ENCODE measurements around the gene RGS3.

RGS3 gene

DNA sequence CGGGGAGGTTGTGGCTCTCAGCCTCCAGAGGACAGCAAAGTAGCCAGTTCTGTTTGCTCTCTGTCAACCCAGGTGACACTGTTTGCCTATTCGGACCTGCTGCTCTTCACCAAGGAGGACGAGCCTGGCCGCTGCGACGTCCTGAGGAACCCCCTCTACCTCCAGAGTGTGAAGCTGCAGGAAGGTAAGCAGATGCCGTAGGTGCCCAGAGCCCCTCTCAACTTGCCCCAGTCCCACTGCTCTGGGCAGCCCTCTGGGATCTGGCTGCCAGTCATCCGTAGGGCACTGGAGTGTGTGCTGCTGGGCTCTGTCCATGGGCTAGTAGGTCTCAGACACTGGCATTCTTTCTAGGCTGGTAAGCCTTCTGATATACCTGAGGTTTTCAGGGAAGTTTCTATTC is 59.3 kb downstream of the RGS3 start:
- H3K27ac Mint-ChIP-seq, result no peak overlapping the region
- peaks cover 97% of the 10 kb centered on the region for H3K4me1 Mint-ChIP-seq
- no peaks in the 10 kb centered on the region for H3K9me3 Mint-ChIP-seq
- no peaks in the 10 kb centered on the region for H3K27me3 Mint-ChIP-seq
- peak overlapping the region; percentile 76 to 79 for H3K4me3 Mint-ChIP-seq
- ATAC-seq (peak; percentile 1), DNase-seq (no peak)

DNA sequence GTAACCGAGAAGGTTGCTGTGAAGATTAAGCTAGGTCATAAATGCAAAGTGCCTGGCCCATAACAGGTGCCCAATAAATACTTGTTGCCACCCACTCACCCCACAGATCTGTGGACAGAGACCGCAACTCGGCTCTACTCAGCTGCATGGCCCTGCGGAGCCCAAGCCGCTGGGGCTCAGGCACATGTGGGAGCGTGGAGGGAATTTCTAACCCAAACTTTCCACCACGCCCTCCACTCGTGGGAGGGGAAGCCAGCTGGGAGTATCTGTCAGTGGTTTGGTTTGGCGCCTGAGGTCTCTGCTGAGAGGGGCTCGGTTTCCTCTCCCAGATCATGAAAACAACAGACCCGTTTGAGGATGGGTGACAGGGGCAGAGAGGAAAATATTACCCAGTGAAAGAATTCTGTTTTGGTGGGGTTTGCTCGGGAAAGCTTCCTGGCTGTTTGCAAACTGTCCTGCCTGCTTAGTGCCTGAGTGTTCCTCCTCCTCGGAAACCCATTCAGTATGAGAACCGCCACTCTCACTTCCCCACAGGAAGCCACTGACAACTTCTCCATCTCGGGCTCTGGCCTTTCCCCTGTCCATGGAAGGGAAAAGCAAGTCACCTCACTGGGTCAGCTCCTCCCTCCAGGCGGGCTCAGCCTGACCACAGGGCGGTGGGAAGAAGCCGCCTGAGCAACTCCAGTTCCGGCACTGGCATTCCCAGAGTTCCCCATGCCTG is 60.1 kb downstream of the RGS3 start:
- peaks cover 97% of the 10 kb centered on the region for H3K4me1 Mint-ChIP-seq
- ATAC-seq (peak; percentile 86), DNase-seq (peak; percentile 66 to 83)
- H3K9me3 Mint-ChIP-seq, result no peaks in the 10 kb centered on the region
- peak overlapping the region; percentile 42 to 64 for H3K27ac Mint-ChIP-seq
- H3K4me3 Mint-ChIP-seq, result peak overlapping the region; percentile 76 to 79
- no peaks in the 10 kb centered on the region for H3K27me3 Mint-ChIP-seq

DNA sequence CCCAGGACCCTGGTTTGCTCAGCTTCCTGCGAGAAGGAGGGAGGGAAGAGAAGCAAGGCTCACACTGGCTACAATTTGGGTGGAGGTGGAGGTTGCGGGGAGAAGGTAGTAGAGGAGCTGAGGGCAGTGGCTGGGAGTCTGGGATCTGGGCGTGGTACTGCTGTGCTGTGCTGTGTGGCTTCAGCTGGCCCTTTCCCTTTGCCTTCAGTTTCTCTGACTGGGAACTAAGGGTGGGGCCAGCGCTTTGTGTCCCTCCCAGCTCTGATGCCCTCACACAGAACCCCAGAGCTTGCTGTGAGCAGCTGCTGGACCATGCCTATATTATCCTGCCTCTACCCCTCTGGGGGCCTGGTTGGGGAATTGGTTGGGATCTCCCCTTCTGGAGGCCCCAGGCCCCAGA is 60.9 kb downstream of the RGS3 start:
- no peaks in the 10 kb centered on the region for H3K9me3 Mint-ChIP-seq
- H3K4me3 Mint-ChIP-seq, result peak overlapping the region; percentile 69 to 76
- H3K27ac Mint-ChIP-seq, result no peak overlapping the region
- no peak for DNase-seq
- peaks cover 95% of the 10 kb centered on the region for H3K4me1 Mint-ChIP-seq
- H3K27me3 Mint-ChIP-seq, result no peaks in the 10 kb centered on the region
- ATAC-seq, result peak; percentile 8

DNA sequence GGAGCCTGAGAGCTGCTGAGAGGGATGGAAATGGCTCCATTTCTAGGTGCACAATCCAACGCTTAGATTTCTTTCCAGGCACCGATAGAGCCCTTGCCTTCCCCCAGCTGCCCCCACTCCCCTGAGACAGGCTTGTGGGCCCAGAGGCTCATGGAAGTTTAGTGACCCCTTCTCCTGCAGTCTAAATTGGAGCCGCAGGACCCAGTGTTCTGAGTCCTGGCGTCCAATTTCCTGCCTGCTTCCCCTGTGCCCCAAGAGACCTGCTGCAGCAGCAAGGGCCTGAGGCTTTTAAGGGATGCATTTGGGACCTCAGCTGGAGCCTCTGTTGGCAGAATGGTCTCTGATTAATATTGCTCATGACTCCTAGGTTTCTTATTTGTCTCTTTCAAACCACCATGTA is 61.7 kb downstream of the RGS3 start:
- DNase-seq, result no peak
- no peak for ATAC-seq
- H3K9me3 Mint-ChIP-seq, result no peaks in the 10 kb centered on the region
- no peak overlapping the region for H3K27ac Mint-ChIP-seq
- peaks cover 92% of the 10 kb centered on the region for H3K4me1 Mint-ChIP-seq
- H3K4me3 Mint-ChIP-seq, result peak overlapping the region; percentile 69 to 76
- no peaks in the 10 kb centered on the region for H3K27me3 Mint-ChIP-seq

GRCh38 chr9:113525831-113526230 is 62.3 kb downstream of the RGS3 start:
- peaks cover 88% of the 10 kb centered on the region for H3K4me1 Mint-ChIP-seq
- peak overlapping the region; percentile 19 to 76 for H3K4me3 Mint-ChIP-seq
- H3K9me3 Mint-ChIP-seq, result no peaks in the 10 kb centered on the region
- peak overlapping the region in 1 of 2 donors; percentile 32 for H3K27ac Mint-ChIP-seq
- ATAC-seq, result no peak
- DNase-seq, result no peak
- H3K27me3 Mint-ChIP-seq, result no peaks in the 10 kb centered on the region

DNA sequence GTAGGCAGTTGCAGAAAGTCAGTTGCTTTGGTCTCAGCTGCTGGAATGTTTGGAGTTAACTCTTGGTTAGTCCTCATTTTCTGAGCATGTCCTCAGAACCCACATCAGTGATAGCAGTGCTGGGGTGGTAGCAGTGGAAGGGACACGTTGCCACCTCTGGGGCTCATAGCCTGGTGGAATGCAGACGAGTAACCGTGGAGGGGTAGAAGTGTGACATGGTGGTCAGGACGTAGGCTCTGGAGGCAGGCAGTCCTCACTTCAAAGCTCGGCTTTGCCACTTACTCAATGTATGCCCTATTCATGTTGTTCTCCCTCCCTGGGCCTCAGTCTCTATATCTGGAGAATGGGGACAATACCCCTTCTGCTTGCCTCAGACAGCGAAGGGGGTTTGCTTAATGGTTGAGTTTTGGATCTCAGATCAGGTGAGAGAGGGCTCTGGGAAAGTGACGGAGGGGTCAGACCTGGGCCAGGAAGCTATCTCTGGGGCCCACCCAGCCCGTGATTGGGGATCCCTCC is 62.8 kb downstream of the RGS3 start:
- ATAC-seq (no peak), DNase-seq (no peak)
- Mint-ChIP-seq H3K9me3 (no peaks in the 10 kb centered on the region), H3K27me3 (no peaks in the 10 kb centered on the region), H3K4me3 (peak overlapping the region in 1 of 2 donors; percentile 76), H3K27ac (no peak overlapping the region), H3K4me1 (peaks cover 85% of the 10 kb centered on the region)

DNA sequence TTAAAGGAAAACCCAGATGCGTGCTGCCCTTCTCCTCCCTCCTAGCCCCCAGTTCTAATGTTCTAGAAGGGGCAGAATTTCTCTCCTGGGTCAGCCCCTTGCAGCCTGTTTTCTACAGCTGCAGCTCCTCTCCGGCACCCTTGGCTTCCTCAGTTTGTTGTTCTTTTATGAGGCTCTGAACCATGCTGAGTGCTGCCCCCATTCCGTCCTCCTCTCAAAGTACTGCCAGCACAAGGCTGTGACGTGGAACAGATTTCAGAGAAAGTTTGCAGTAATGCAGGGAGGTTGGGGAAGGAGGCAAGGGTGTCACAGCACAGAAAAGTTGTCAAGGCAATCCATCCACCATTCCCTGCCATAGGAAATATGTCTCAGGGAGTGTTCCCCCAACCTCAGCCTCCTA is 63.3 kb downstream of the RGS3 start:
- peaks cover 82% of the 10 kb centered on the region for H3K4me1 Mint-ChIP-seq
- no peaks in the 10 kb centered on the region for H3K9me3 Mint-ChIP-seq
- DNase-seq (no peak), ATAC-seq (no peak)
- H3K27me3 Mint-ChIP-seq, result no peaks in the 10 kb centered on the region
- peak overlapping the region in 1 of 2 donors; percentile 61 for H3K4me3 Mint-ChIP-seq
- peak overlapping the region in 1 of 2 donors; percentile 91 for H3K27ac Mint-ChIP-seq

GRCh38 chr9:113528088-113528487 is 64.6 kb downstream of the RGS3 start:
- no peaks in the 10 kb centered on the region for H3K9me3 Mint-ChIP-seq
- no peak overlapping the region for H3K27ac Mint-ChIP-seq
- DNase-seq, result no peak
- H3K4me1 Mint-ChIP-seq, result peaks cover 77% of the 10 kb centered on the region
- ATAC-seq, result no peak
- no peak overlapping the region for H3K4me3 Mint-ChIP-seq
- no peaks in the 10 kb centered on the region for H3K27me3 Mint-ChIP-seq

DNA sequence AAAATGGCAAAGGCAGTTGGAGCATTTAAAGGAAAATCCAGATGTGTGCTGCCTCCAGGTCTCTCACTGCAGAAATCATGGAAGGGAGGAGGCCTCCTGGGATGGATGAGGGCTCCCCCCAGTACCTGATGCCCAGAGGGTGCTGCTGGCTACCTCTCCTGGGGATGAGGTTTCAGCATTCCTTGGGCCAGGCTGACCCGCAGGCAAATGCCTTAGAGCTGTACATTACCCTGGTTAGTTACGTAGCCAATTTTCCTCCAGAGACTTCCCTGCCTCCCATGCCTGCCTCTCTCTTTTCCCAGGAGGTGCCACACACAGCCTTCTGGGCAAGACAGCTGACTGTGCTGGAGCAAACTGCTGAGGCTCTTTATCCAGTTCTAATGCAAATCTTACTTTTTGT is 65.3 kb downstream of the RGS3 start:
- H3K27ac Mint-ChIP-seq, result no peak overlapping the region
- peaks cover 70% of the 10 kb centered on the region for H3K4me1 Mint-ChIP-seq
- ATAC-seq (no peak), DNase-seq (no peak)
- no peaks in the 10 kb centered on the region for H3K9me3 Mint-ChIP-seq
- no peaks in the 10 kb centered on the region for H3K27me3 Mint-ChIP-seq
- H3K4me3 Mint-ChIP-seq, result no peak overlapping the region

- ATAC-seq (no peak), DNase-seq (no peak)
- no peaks in the 10 kb centered on the region for H3K9me3 Mint-ChIP-seq
- no peak overlapping the region for H3K4me3 Mint-ChIP-seq
- H3K27ac Mint-ChIP-seq, result no peak overlapping the region
- peaks cover 63% of the 10 kb centered on the region for H3K4me1 Mint-ChIP-seq
- no peaks in the 10 kb centered on the region for H3K27me3 Mint-ChIP-seq
Measured at GRCh38 chr9:113529336-113530009, 65.9 kb downstream of the RGS3 start.

DNA sequence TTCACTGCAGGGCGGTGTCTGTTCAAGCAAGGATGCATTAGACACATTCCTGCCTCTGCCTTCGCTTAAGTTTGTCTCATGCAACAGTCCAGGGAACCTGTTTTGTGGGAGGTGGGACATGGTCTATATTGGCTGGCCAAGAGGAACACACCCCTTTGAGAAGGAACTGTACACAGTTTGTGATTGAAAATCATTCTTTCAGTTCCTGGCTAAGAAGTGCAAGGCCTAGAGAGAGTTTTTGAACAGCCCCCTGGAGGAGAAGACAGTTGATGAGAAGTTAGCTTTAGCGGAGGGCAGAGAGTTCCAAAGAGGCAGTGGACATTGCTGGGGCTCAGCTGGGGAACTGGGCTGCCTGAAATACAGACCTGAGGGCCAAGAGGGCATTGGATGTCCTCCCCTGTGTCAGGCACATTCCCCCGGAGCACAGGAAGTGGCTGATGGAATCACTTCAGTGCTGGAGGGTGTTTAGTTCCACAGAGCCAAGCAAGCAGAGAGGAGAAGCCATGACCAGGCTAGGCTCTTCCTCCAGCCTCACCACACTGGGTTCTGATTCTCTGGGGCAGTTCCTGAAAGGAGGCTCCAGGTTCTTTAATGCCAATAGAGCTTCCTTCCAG is 66.6 kb downstream of the RGS3 start:
- H3K27ac Mint-ChIP-seq, result peak overlapping the region in 1 of 2 donors; percentile 18
- no peaks in the 10 kb centered on the region for H3K27me3 Mint-ChIP-seq
- no peak for DNase-seq
- H3K9me3 Mint-ChIP-seq, result no peaks in the 10 kb centered on the region
- H3K4me1 Mint-ChIP-seq, result peaks cover 57% of the 10 kb centered on the region
- ATAC-seq, result no peak
- H3K4me3 Mint-ChIP-seq, result no peak overlapping the region

- H3K4me3 Mint-ChIP-seq, result no peak overlapping the region
- no peaks in the 10 kb centered on the region for H3K27me3 Mint-ChIP-seq
- ATAC-seq (no peak), DNase-seq (no peak)
- no peaks in the 10 kb centered on the region for H3K9me3 Mint-ChIP-seq
- no peak overlapping the region for H3K27ac Mint-ChIP-seq
- peaks cover 54% of the 10 kb centered on the region for H3K4me1 Mint-ChIP-seq
Measured at GRCh38 chr9:113530942-113531341, 67.4 kb downstream of the RGS3 start.

GRCh38 chr9:113531919-113532808 is 68.6 kb downstream of the RGS3 start:
- Mint-ChIP-seq H3K27ac (peak overlapping the region in 1 of 2 donors; percentile 64), H3K27me3 (no peaks in the 10 kb centered on the region), H3K4me3 (no peak overlapping the region), H3K4me1 (peaks cover 53% of the 10 kb centered on the region), H3K9me3 (no peaks in the 10 kb centered on the region)
- no peak for ATAC-seq
- no peak for DNase-seq

- Mint-ChIP-seq H3K4me3 (no peak overlapping the region), H3K4me1 (peaks cover 53% of the 10 kb centered on the region), H3K27ac (no peak overlapping the region), H3K9me3 (no peaks in the 10 kb centered on the region), H3K27me3 (no peaks in the 10 kb centered on the region)
- DNase-seq (no peak), ATAC-seq (no peak)
Measured at GRCh38 chr9:113532809-113533190, 69.3 kb downstream of the RGS3 start.

All from stimulated activated naive CD8-positive, alpha-beta T cell treated with anti-CD3 and anti-CD28 coated beads, Interleukin-15, amount 100 ng/mL, for 72 hours (primary cell).